ENCODE data around the gene ZNF236. TPM values are rescaled to one million over a fixed set of nuclear protein-coding genes. Genes with fewer than 3 reads are reported as not detected.
"Not testable (repeated sequence)": the region's sequence is repeated elsewhere in the genome, so short reads cannot be mapped to it uniquely, and the experiment has no call there.

The ZNF236 gene
- total RNA-seq, 1 donor from 2014 or later, result 32.5 TPM

DNA sequence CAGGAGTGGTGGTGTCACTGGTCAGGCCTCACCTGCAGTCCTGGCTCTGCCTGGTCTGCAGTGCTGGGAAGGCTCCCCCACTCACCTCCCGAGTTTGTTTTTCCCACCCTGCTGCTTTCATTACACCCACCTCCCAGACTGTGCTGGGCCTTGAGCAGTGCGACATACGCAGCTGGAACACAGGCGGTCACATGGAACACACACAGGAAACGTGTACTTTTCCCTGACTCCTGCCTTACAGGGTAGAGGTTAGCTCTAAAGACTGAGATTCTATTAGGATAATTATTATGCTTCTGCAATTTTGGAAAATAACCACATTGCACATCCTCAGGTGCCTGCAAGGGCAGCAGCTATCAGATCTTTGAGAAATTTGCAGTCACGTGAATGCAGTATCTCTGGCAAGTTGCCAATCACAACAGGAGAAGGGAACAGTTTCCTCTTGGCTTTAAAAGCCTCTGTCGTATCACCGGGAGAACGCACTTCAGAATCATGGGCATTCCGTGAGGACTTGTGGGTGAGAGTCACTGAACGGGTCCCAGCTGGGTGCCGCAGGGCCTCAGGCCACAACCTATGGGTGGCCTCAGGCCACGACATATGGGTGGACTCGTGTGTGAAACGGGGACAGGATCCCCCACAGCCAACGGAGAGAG, 136.5 kb downstream of the ZNF236 start:
- TF ChIP-seq, protein P1, sequence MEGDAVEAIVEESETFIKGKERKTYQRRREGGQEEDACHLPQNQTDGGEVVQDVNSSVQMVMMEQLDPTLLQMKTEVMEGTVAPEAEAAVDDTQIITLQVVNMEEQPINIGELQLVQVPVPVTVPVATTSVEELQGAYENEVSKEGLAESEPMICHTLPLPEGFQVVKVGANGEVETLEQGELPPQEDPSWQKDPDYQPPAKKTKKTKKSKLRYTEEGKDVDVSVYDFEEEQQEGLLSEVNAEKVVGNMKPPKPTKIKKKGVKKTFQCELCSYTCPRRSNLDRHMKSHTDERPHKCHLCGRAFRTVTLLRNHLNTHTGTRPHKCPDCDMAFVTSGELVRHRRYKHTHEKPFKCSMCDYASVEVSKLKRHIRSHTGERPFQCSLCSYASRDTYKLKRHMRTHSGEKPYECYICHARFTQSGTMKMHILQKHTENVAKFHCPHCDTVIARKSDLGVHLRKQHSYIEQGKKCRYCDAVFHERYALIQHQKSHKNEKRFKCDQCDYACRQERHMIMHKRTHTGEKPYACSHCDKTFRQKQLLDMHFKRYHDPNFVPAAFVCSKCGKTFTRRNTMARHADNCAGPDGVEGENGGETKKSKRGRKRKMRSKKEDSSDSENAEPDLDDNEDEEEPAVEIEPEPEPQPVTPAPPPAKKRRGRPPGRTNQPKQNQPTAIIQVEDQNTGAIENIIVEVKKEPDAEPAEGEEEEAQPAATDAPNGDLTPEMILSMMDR (IDR thresholded peaks at IDR 0.05; ENCODE audit: unreplicated experiment), result no peak

DNA sequence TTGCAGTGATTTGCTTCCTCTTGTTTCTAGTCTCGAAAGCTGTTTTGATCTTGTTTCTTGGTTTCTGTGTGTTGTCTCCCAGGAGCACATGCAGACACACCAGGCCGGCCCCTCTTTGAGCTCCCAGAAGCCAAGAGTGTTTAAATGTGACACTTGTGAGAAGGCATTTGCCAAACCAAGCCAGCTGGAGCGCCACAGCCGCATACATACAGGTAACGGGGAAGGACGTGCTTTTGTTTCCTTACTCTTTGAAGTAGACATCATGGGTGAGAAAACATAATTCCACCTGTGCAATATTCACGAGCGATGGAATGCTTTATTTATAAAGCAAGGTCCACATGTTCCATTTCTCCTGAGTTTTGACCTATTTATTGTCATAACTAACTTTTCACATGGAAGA, 137.2 kb downstream of the ZNF236 start:
- H3K36me3 Mint-ChIP-seq (ENCODE audit: insufficient read depth), result peaks cover 44% of the 10 kb centered on the region
- DNase-seq (ENCODE audit: low spot score, unreplicated experiment), result no peak
- H3K27ac Mint-ChIP-seq, result no peak overlapping the region
- H3K27me3 Mint-ChIP-seq, result no peaks in the 10 kb centered on the region
- H3K4me3 Mint-ChIP-seq (ENCODE audit: low read depth), result no peak overlapping the region
- TF ChIP-seq, protein P1 (IDR thresholded peaks at IDR 0.05; ENCODE audit: unreplicated experiment), result no peak
- peaks cover 24% of the 10 kb centered on the region for H3K9me3 Mint-ChIP-seq (ENCODE audit: low read depth)
- H3K4me1 Mint-ChIP-seq (ENCODE audit: low read depth), result no peaks in the 10 kb centered on the region

More for the DNA sequence above, 136.5 kb downstream of the ZNF236 start:
- no peak overlapping the region for H3K4me3 Mint-ChIP-seq (ENCODE audit: low read depth)
- no peaks in the 10 kb centered on the region for H3K27me3 Mint-ChIP-seq
- peaks cover 20% of the 10 kb centered on the region for H3K9me3 Mint-ChIP-seq (ENCODE audit: low read depth)
- no peaks in the 10 kb centered on the region for H3K4me1 Mint-ChIP-seq (ENCODE audit: low read depth)
- DNase-seq (ENCODE audit: low spot score, unreplicated experiment), result no peak
- no peak overlapping the region for H3K27ac Mint-ChIP-seq
- peaks cover 39% of the 10 kb centered on the region for H3K36me3 Mint-ChIP-seq (ENCODE audit: insufficient read depth)

DNA sequence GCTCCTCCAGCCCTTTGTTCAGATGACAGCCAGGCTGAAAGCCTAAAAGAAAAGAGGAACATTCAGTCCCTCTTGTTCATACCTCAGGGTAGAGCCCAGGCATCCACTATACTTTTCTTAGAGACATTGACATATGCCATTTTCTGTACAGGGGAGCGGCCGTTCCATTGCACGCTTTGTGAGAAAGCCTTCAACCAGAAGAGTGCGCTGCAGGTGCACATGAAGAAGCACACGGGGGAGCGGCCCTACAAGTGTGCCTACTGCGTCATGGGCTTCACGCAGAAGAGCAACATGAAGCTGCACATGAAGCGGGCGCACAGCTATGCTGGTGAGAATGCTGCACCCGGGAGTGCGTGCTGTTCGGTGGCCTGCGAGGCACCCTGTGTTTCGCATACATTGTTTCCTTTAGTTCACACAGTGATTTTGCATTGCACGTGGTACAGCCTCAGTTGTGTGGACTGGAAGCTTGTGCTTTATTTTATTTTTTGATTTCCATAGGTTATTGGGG, 138.2 kb downstream of the ZNF236 start:
- no peak overlapping the region for H3K4me3 Mint-ChIP-seq (ENCODE audit: low read depth)
- no peaks in the 10 kb centered on the region for H3K4me1 Mint-ChIP-seq (ENCODE audit: low read depth)
- no peaks in the 10 kb centered on the region for H3K27me3 Mint-ChIP-seq
- H3K36me3 Mint-ChIP-seq (ENCODE audit: insufficient read depth), result peaks cover 52% of the 10 kb centered on the region
- TF ChIP-seq, protein P1 (IDR thresholded peaks at IDR 0.05; ENCODE audit: unreplicated experiment), result no peak
- no peak for DNase-seq (ENCODE audit: low spot score, unreplicated experiment)
- H3K9me3 Mint-ChIP-seq (ENCODE audit: low read depth), result peaks cover 24% of the 10 kb centered on the region
- H3K27ac Mint-ChIP-seq, result no peak overlapping the region

DNA sequence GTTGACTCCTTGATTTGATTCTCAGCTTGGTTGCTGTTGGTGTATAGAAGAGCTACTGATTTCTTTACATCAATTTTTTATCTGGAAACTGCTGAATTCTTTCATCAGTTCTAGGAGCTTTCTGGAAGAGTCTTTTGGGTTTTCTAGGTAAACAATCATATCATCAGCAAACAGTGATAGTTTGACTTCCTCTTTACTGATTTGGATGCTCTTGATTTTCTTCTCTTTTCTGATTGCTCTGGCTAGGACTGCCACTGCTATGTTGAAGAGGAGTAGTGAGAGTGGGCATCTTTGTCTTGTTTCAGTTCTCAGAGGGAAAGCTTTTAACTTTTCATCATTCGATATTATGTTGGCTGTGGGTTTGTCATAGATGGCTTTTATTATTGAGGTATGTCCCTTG, 140.5 kb downstream of the ZNF236 start:
- DNase-seq (ENCODE audit: low spot score, unreplicated experiment), result no peak
- H3K27ac Mint-ChIP-seq, result no peak overlapping the region
- H3K4me3 Mint-ChIP-seq (ENCODE audit: low read depth), result no peak overlapping the region
- peaks cover 48% of the 10 kb centered on the region for H3K36me3 Mint-ChIP-seq (ENCODE audit: insufficient read depth)
- peaks cover 24% of the 10 kb centered on the region for H3K9me3 Mint-ChIP-seq (ENCODE audit: low read depth)
- no peaks in the 10 kb centered on the region for H3K27me3 Mint-ChIP-seq
- no peaks in the 10 kb centered on the region for H3K4me1 Mint-ChIP-seq (ENCODE audit: low read depth)
- TF ChIP-seq, protein P1 (IDR thresholded peaks at IDR 0.05; ENCODE audit: unreplicated experiment), result no peak

DNA sequence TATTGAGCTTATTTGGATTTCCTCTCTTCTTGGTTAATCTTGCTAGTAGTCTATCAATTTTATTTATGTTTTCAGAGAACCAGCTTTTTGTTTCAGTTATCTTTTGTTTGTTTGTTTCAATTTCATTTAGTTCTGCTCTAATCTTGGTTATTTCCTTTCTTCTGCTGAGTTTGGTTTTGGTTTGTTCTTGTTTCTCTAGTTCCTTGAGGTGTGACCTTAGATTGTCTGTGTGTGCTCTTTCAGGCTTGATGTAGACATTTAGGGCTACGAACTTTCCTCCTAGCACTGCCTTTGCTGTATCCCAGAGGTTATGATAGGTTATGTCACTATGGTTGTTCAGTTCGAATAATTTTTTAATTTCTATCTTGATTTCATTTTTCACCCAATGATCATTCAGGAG, 141.6 kb downstream of the ZNF236 start:
- TF ChIP-seq, protein P1 (IDR thresholded peaks at IDR 0.05; ENCODE audit: unreplicated experiment), result no peak
- Mint-ChIP-seq H3K27me3 (no peaks in the 10 kb centered on the region), H3K4me3 (ENCODE audit: low read depth) (no peak overlapping the region), H3K4me1 (ENCODE audit: low read depth) (no peaks in the 10 kb centered on the region), H3K9me3 (ENCODE audit: low read depth) (peaks cover 24% of the 10 kb centered on the region), H3K36me3 (ENCODE audit: insufficient read depth) (peaks cover 51% of the 10 kb centered on the region), H3K27ac (no peak overlapping the region)
- DNase-seq (ENCODE audit: low spot score, unreplicated experiment), result no peak

DNA sequence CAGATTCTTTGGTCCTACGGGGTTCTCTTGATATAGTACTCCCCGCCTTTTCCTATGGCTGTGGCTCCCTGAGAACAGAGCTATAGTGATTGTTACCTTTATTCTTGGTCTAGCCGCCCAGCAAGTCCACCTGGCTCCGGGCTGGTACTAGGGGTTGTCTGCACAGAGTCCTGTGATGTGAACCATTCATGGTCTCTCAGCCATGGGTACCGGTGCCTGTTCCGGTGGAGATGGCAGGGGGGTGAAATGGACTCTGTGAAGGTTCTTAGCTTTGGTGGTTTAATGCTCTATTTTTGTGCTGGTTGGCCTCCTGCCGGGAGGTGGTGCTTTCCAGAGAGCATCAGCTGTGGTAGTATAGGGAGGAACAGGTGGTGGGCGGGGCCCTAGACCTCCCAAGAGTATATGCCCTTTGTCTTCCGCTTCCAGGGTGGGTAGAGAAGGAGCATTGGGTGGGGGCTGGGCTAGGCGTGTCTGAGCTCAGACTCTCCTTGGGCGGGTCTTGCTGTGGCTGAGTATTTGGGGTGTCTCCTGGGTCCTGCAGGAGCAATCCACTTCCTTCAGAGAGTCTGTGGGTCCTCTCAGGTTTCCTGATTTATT, 143.3 kb downstream of the ZNF236 start:
- not testable (repeated sequence) for H3K27ac Mint-ChIP-seq; DNase-seq (ENCODE audit: low spot score, unreplicated experiment); H3K4me1 Mint-ChIP-seq (ENCODE audit: low read depth); H3K27me3 Mint-ChIP-seq; H3K4me3 Mint-ChIP-seq (ENCODE audit: low read depth)
- Mint-ChIP-seq H3K36me3 (ENCODE audit: insufficient read depth) (peaks cover 47% of the 10 kb centered on the region), H3K9me3 (ENCODE audit: low read depth) (peaks cover 24% of the 10 kb centered on the region)

DNA sequence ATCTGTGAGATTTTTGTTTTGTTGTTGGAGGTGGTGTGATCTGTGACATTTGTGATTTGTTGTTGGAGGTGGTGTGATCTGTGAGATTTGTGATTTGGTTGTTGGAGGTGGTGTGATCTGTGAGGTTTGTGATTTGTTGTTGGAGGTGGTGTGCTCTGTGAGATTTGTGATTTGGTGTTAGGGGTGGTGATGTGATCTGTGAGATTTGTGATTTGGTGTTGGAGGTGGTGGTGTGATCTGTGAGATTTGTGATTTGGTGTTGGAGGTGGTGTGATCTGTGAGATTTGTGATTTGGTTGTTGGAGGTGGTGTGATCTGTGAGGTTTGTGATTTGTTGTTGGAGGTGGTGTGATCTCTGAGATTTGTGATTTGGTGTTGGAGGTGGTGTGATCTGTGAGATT, 144.9 kb downstream of the ZNF236 start:
- H3K27ac Mint-ChIP-seq; H3K4me1 Mint-ChIP-seq (ENCODE audit: low read depth); H3K4me3 Mint-ChIP-seq (ENCODE audit: low read depth); DNase-seq (ENCODE audit: low spot score, unreplicated experiment); H3K27me3 Mint-ChIP-seq: not testable (repeated sequence)
- Mint-ChIP-seq H3K9me3 (ENCODE audit: low read depth) (peaks cover 12% of the 10 kb centered on the region), H3K36me3 (ENCODE audit: insufficient read depth) (peaks cover 33% of the 10 kb centered on the region)

Measured in progenitor cell of endocrine pancreas (in vitro differentiated cells).